Measurements from ENCODE around the gene AOPEP.

GRCh38 chr9:94859891-94860290 is 133.4 kb downstream of the AOPEP start:
- TF ChIP-seq CTCF (IDR thresholded peaks at IDR 0.05), result no peak
- no peak for TF ChIP-seq POLR2A (IDR thresholded peaks at IDR 0.05)

All from heart left ventricle (tissue), 13 donors.